NCI-H1694 treated with DMSO at 0.1 percent for 48 hours (cell line): ENCODE measurements around the gene C15orf62.

ENCODE experiments used
- DNase-seq: peaks from one replicate; lab custom pipeline; 2025; lab: John Stamatoyannopoulos, UW

The C15orf62 gene

GRCh38 chr15:40769274-40770146, at the start of gene C15orf62:
Gene C15orf62 (plus strand): TSS chr15:40769980. CDS start chr15:40770496, 516 bp downstream.
- peak; percentile 11 for DNase-seq

GRCh38 chr15:40721701-40722100, 48.1 kb upstream of the C15orf62 start:
- no peak for DNase-seq

GRCh38 chr15:40722354-40722753, 47.4 kb upstream of the C15orf62 start:
- no peak for DNase-seq

- no peak for DNase-seq
Measured at GRCh38 chr15:40722934-40723333, 46.8 kb upstream of the C15orf62 start.

GRCh38 chr15:40723919-40724318, 45.9 kb upstream of the C15orf62 start:
- no peak for DNase-seq

- no peak for DNase-seq
Measured at GRCh38 chr15:40731034-40731433, 38.7 kb upstream of the C15orf62 start.

- no peak for DNase-seq
Measured at GRCh38 chr15:40736575-40736974, 33.2 kb upstream of the C15orf62 start.

GRCh38 chr15:40737048-40737447, 32.7 kb upstream of the C15orf62 start:
- DNase-seq, result no peak

- no peak for DNase-seq
Measured at GRCh38 chr15:40739047-40739446, 30.7 kb upstream of the C15orf62 start.

GRCh38 chr15:40739854-40740253, 29.9 kb upstream of the C15orf62 start:
- DNase-seq, result no peak

GRCh38 chr15:40743485-40743901, 26.3 kb upstream of the C15orf62 start:
- DNase-seq, result no peak

- DNase-seq, result no peak
Measured at GRCh38 chr15:40743921-40744814, 25.6 kb upstream of the C15orf62 start.

GRCh38 chr15:40744815-40745152, 25.0 kb upstream of the C15orf62 start:
- DNase-seq, result no peak

GRCh38 chr15:40746916-40747418, 22.8 kb upstream of the C15orf62 start:
- DNase-seq, result no peak

- no peak for DNase-seq
Measured at GRCh38 chr15:40747685-40748631, 21.8 kb upstream of the C15orf62 start.

GRCh38 chr15:40749151-40749630, 20.6 kb upstream of the C15orf62 start:
- DNase-seq, result no peak

GRCh38 chr15:40750885-40751284, 18.9 kb upstream of the C15orf62 start:
- DNase-seq, result no peak

- DNase-seq, result no peak
Measured at GRCh38 chr15:40751745-40752144, 18.0 kb upstream of the C15orf62 start.

- DNase-seq, result no peak
Measured at GRCh38 chr15:40754574-40754882, 15.3 kb upstream of the C15orf62 start.

- peak; percentile 79 for DNase-seq
Measured at GRCh38 chr15:40754883-40755811, 14.6 kb upstream of the C15orf62 start, which contains the start of gene RMDN3. Gene RMDN3 (minus strand): TSS chr15:40755254. CDS start chr15:40754783, 471 bp downstream.
